Measurements from ENCODE around the gene OMA1.
"Not testable (repeated sequence)": the region's sequence is repeated elsewhere in the genome, so short reads cannot be mapped to it uniquely, and the experiment has no call there.

OMA1 gene

DNA sequence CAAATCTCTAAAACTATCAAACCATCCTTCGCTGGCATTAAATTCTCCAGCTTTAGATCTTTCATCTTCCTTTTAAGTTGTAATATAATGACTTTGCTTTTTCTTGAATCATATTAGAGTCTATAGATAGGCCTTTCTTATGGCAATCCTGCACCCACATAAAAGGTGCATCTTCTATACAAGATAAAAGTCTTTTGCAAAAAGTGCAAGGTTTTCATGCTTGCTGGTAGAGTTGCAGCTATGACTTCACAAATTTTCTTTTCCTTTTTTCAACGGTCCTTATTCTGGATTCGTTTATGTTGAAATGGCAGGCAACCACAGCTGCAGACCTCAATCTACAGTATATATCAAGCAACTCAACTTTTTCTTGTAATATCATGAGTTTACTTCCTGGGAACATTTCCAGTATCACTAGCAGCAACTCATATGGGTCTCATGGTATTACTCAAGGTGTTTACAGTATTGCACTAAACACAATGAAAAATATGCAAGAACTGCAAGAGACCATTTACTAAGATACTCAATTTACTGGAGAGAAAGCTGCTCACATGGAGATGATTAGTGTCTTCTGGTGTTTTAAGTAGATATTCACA, 22.1 kb downstream of the OMA1 start:
- DNase-seq: no peak

DNA sequence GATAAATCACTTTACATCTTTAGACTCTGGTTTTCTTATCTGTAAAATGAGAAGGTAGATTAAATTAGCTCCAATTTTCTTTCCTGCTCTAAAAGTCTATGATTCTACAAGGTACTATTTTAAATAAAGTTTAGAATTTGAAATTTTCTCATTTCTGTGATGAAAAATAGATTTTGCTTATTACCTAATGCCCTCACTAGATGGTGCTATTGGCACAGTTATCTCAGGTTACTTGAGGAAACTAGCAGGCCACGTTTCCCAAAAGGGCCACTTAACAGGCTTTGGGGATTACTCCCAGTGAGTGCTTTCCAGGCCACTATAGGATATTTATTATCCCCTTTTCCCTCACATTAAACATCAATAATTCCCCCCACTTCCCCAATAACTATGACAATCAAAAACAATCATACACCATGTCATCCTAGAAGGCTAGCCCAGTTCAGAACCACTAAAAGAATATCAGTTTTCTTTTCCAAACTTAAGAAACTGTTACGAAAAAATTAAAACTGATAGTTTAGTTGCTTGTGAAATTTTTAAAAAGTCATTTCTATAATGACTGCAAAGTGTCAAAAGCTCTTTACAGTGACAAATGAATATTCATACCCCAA, 30.6 kb downstream of the OMA1 start:
- peak; percentile 67 for DNase-seq

DNA sequence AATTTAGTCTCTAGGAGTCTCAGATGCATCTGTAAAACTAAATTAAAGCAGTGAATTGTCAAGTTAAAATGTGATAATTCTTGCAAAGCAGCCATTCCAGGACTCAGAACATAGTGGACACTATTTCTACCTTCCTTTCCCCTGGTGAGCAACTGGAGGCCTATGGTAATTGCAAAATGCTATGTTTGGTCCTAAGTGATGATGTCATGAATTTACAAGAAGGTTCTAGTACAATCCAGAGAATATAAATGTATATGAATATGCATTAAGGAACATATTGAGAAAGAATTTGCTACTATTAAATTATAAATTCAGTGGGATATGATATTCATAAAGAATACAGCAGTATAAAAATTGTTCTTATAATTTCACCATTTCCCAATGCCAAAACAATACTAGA, 32.6 kb downstream of the OMA1 start:
- DNase-seq: no peak

DNA sequence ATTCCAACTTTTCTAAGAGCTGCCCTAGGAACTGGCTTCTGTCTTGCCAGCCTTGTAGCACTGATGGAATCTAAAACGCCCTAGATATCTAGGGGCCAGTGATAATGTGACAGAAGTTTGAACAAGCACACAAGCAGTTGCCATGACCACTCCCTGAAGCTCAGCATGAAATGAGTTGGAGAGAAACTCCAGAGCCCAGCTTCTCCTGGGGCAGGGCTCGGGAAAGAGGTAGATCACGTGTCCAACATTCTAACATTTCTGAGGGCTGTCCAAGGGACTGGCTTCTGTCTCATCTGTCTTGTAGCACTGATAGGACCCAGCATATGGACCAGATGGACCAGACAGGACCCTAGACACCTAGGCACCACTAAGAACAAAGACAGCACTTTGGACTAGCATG, 37.9 kb downstream of the OMA1 start:
- DNase-seq: no peak

DNA sequence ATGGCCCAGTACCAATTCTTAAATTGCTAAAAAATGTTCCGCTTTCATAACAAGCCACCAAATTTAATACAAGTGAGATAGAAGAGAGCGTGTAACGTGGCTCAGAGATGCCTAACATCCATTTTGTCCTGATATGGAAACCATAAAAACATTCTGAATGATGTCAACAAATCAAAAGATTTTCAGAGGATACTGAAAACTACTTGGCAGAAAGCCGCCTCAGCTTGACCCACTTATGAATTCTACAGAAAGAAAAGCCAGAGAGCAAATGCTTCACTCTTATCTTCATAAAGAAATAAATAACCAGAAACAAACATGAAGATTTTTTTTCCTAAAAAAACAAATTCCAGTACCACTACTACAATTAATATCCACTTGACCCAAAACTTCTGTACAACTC, 41.2 kb downstream of the OMA1 start:
- DNase-seq: no peak

DNA sequence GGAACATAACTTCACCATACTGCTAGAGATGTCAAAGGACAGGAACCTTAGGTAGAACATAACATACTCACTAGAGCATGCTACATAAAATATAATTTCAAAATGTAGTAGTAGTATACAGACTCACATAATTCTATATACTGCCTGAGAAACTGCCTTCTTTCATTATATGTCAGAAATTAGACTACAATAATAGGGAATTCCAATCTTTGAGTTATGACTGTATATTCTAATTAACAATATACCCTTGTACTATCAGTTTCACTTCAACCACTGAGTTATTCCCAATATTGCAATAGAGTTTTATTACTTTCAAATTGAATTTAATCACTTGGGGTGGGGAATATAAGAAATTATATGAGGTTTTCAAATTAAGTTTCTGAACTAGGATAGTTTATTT, 44.0 kb downstream of the OMA1 start:
- no peak for DNase-seq

DNA sequence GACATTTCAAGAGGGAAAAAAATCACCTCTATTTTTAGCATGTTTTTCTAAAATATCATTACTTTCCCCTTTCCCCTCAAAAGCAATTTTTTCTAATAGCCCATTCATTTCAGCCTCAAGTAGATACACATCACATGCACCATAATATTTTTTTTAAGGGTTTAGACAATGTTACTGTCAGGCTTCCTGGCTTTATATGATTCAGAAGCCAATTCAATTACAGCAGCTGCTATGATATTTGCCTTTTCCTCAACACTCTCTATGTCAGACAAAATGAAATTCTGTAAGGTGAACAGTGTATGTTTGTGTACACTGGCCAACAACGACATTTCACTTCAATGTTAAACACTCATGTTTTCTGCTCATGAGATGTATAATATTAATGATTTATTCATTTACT, 46.5 kb downstream of the OMA1 start:
- no peak for DNase-seq

DNA sequence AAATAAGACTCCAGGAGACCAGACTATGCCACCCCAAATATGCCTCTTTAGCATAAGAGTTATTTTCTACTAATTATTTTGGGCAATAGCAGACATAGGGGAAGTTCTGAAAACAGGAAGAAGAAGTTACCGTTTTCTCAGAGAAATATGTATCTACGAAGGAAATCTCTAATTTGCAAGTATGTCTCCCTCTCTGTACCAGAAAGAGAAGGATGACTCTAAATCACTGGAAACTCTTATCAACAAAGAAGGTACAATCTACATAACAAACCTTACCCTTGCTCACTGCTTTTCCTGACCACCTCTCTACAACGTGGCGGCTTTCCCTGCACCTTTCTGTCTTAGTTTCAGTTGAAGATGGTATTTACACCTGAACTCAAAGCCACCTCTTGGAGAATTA, 49.0 kb downstream of the OMA1 start:
- DNase-seq: no peak

DNA sequence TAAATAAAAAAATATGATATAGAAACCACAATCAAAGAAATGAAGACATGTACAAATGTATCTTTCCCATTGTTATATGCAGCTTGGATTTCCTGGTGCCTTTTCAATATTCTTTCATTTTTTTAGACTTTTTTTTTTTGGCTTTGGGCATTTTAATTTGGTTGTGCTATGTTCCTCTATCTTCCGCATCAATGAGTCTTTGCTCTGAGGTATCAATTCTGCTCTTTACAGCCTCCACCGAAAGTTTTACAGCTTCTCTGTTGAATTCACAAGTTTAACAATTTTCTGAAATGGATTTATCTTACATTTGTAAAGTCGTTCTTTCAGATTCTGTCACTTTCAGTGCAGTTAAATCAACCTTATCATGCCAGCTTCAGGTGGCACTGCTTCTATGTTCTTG, 50.5 kb downstream of the OMA1 start:
- DNase-seq: no peak

DNA sequence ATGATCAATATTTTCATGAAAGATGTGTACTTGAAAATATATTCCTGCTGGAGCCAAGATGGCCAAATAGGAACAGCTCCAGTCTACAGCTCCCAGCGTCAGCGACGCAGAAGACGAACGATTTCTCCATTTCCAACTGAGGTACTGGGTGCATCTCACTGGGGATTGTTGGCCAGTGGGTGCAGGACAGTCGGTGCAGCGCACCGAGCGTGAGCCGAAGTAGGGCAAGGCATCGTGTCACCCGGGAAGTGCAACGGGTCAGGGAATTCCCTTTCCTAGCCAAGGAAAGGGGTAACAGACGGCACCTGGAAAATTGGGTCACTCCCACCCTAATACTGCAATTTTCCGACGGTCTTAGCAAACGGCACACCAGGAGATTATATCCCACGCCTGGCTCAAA, 57.6 kb downstream of the OMA1 start:
- not testable (repeated sequence) for DNase-seq

DNA sequence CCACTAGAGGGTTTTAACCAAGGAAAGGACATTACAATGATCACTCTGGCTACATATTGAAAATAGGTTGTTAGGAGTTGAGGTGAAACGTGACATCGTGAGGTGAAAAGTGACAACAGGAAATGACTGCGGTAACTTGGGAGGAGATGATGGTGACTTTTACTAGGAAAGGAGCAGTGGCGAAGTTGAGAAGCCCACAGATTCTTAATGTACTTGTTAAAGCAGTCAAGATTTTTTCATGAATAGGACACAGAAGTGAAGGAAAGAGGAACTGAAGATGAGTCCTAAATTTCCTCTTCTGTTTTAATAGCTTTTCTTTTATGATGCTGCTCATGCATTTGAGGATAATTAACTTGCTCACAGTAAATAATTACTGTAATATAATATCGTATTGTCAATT, 59.5 kb downstream of the OMA1 start:
- no peak for DNase-seq

DNA sequence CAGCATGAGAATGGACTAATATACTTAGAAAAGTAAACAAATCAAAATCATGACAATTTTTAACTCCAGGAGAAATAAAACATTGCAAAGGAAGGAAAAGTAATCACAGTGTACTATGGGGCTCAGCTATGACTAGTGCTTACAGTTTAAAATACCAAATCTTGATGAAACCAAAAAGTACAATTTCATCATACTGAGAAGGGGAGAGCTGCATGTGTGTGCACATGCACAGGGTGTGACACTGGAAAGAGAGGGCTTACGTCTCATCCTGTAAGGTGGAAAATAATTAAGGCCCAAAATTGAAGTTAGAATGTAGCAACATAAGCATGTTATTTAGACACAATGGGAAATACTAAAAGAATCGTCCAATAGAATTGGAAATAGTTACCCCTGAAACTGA, 64.6 kb downstream of the OMA1 start:
- no peak for DNase-seq

DNA sequence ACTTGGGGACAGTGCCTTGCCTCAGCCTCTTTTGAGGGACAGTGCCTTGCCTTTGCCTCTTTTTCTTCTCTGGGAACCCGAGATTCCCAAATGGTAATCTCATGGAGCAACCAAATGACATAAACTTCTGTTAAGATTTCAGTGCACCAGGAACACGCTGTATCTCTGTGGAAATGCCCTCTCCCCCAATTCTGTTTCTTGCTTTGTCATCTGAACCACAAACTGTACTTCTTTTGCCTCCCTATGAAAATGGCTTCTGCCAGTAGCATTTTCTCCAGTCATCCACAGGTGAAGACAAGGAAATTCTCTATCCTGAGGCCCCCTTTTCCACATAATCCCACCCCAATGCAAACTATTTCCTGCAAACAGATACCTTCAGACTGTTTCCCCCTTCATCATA, 66.3 kb downstream of the OMA1 start:
- no peak for DNase-seq

DNA sequence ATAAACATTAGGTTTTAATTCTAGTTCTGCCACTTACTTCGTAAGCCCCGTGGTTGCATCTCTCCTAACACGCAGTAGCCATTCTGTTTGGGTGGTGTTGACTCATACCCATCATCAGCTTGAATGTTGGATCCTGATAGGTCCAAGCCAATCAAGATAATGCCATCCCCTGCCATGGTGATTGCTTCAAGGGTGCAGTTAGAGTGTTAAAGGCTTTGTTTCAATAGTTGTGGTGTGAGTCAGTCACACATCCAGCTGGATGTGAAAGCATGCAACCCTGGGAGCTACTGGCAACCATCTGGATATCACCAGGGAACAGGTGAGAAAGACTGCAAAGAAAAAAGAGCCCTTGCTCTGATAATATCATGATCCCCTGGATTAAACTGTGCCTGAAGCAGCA, 69.1 kb downstream of the OMA1 start:
- no peak for DNase-seq

DNA sequence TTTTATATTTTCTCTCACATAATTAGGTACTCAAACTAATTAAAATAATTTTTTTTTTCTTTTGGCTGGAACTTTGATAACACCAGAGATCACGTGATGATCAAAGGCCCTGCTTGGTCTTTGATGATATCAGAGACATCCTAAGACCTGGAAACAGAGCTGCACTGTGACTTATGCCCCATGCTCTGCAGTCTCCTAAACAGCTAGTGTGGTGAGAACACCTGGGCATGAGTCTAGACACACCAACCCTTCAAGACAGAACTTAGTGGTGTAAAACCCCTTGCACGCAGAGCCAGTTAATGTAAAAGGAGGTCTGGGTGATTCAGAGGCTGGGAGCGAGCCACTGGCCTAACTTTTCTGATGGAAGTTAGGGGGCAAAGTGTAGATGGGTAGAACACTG, 70.3 kb downstream of the OMA1 start:
- DNase-seq: no peak

DNA sequence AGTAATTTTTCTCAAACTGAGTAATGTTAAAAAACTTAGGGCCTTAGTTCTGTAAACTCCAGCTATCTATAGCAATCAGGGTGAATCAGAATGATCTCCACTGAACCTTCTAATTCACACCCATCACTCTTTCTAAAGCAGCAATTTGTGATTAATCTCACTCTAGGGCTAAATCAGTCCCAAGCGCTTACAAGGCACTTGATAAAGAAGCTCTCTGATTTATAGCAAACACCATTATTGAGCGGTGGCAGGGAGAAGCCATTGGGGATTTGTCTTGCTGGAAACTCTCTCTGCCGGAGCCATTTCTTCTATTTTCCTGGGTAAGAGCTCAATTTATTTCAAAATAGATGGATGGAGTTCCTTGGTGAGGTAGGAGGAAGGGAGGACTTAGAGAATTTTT, 77.0 kb downstream of the OMA1 start:
- DNase-seq: no peak

DNA sequence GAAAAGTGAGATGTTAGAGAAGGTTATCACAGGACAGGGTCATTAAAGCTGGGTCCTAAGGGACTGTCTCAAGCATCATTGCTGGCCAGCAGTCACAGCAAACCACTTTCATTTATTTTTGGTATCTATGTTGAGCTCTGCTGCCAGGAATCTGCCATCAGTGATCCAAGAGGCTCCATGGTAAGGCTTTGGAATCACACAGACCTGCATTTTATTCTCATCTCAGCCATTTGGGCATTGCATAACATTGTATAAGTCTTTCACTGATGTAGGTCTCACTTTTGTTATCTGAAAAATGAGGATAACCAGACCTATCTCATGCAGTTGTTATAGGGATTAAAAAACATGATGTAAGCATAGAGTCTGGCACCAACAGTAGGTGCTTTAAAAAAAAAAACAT, 77.5 kb downstream of the OMA1 start:
- DNase-seq: no peak

DNA sequence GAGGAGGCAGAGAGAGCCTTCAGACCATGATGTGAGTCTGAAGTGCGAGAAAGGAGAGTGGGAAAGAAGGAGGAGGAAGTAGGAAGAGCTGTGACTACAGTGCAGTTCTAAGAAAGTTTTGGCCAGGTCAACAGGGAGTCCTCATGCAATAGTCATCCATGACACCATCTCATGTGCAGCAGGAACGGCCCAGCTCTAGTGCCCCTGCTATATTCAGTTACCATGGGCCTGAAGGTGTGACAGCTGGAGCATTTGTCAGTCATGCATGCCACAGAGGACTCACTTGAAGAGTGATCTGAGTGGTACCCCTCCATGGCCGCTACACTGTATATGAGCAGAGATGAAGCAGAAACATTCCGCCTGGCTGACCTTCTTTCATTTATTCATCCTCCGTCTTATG, 77.9 kb downstream of the OMA1 start:
- DNase-seq: no peak

DNA sequence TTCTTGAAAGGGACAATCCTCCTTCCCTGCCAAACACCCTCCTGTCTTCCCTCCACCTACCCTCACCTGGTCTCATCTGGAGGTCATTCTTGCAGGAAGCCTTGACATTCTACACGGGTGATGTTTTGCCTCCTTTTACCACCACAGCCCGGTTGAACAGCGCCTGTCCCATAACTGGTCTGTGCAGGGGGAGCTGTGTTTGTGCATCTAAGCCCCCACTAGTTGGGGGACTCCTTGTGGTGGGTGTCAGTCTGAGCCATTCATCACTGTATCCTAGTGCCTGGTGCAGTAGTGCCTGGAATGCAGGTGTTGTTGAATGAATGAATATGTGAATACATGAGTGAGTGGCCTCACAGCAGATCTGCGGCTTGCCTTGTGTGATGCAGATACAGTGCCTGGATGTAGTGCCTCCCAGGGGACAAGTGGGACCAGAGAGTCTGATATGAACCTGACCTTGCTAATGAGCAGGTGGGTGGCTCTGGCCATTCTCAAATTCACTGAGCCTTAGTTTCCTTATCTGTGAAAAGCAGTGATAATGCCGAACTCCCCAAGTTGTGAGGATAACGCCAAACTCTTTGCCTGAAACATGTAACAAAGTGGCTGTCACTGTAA, 79.8 kb downstream of the OMA1 start:
- no peak for DNase-seq

DNA sequence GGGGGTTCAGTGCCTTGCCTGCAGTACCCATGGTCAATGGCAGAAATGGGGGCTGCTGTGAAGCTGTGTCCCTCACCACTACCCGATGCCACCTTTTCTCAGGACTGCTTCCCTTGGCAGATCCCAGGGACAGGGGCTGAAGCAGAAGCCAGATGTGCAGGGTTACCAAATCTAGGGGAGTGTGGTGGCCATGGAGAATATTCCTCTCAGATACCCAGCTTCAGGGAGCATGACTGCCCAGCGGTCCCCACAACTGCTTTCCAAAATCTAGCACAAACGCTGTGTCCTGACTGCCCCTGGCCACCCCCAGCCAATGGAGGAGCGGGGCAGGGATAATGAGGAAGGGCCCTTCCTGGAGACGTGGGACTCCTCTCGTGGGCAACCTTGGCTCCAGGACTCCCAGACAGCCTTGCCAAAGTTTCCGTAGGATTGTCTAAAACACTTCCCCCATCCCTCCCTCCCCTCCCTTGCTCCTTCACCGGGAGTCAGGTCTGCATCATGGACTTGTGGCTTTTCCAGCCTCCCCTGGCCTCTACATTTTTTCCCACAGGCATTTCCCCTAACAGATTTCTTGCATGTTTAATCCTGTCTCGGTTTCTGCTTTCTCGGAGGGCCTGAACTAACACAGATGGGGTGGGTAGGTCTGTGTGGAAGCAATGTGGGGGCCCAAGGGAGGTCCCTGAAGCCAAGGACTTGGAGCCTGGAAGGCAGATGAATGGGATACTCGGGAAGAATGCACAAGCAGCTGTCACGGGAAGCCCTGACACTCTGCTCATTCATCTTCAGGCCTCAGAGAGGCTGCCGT, 80.5 kb downstream of the OMA1 start:
- no peak for DNase-seq

DNA sequence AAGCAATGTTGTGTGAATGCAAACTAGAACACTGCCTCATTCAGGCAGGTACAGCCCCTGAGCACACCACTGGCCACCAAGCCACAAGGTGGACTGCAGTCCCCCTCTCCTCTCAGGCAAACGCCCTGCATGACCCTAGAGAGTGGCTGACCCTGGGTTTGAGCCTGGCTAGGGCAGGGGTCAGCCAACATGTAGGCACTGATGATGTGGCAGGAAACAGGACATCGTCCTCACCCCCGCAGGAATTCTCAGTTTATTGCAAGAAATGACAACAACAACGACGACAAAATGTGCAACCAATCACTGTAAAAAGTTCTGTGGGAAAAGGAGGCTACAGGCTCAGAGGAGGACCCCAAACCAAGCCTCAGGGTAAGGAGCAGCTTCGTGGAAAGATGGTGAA, 81.3 kb downstream of the OMA1 start:
- DNase-seq: no peak

DNA sequence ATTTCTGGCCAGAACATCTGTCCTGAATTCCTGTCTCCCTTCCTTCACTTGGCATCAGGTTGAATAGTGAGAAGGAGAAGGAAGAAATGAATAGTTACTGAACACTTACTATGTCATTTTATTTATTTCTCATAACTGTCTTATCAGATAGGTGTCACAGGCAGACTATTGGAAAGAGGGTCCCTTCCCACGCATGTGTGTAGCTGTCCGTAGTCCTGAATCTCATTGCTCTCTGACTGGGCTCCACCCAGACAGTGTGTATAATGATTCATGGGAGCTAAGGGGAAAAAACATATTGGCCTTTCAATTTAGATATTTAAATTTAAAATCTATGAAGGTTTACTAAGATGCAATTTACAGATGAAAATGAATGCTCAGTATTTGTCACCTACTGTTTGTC, 86.1 kb downstream of the OMA1 start:
- no peak for DNase-seq

DNA sequence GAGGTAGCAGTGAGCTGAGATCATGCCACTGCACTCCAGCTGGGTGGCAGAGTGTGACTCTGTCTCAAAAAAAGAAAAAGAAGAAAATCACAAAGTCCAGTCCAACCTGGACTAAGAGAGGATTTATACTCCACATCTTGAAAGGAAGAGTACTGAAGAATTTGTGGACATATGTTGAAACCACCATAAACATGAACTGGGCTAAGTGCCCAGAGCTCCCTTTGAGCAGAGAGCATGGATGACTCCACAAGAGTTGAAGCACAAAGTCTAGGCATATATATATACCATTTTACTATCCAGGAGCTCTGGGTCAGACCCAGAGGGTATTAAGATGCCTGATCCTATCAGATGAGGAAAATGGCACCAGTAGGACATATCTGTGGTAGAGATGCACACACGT, 86.6 kb downstream of the OMA1 start:
- DNase-seq: no peak

DNA sequence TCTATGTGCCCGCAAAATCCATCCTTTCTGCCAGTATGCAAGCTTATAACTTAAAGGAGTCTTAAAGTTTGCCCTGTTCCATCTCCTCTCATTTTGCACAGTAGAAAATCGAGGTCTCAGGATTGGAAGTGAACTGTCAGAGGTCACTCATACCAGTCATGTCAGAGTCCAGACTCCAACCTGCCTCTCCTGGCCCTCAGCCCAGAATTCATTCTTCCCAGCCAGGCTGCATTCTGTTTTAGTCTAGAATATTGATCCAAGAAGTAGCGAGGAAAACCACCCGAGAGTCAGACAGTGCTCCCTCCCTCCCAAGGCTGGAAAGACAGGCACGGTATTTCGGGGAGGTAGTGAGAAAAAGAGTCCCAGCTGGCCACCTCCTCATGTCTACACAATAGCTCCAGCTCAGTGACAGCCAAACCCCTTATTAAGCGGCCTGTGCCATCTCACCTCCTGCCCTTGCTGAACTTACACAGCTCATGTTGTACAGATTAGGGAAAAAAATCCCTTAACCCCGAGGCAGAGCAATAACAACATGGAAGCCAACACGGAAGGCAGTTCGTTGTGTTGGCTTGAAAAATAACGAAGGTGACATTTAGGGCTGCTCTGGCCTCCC, 89.4 kb downstream of the OMA1 start:
- no peak for DNase-seq
